GM19452 (cell line): ENCODE results near the gene FILIP1.

ENCODE experiments used
- ATAC-seq: cut with Tn5 transposase; IDR thresholded peaks from one replicate; pipeline ENCODE4 v1.9.1; 2021; ENCODE audit not compliant: unreplicated experiment

FILIP1 gene

DNA sequence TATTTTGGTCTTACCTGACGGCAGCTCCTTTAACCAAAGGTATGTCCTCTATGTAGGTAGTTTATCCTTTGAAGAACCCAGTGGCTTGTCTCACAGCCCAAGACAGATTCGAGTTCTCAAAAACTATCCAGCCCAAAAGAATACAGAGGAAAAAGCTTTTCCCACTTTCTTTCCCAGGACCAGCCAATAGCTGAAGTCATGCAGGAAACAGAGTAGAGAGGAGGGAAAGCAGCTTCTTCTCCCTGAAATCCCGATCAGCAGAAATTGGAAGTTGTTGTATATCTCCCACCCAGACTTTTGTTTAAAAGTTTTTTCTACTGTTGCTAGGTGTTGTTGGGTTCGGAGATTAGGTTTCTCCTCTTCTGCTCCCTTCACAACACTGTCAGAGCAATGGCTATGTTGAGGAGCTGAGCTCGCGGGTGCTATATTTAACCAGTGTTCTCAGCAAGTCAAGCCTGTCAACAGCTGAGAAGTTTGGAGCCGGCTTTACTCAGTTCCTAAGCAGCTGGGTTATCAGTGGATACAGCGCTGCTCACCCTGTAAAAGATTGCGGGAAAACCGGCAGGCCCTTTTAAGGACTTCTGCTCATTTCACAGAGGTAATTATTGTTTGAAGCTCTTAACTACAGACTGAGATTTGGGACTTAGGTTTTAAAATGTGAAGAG lies at the start of gene FILIP1:
FILIP1 (minus strand) TSS at position 401 of the 665 bp plus-strand sequence. CDS start 78,828 bp downstream, outside the sequence.
- ATAC-seq: no peak

GRCh38 chr6:75543311-75543710 lies 49.7 kb upstream of the FILIP1 start:
- ATAC-seq: no peak

- no peak for ATAC-seq
Observed at GRCh38 chr6:75539136-75539535, 45.5 kb upstream of the FILIP1 start.

DNA sequence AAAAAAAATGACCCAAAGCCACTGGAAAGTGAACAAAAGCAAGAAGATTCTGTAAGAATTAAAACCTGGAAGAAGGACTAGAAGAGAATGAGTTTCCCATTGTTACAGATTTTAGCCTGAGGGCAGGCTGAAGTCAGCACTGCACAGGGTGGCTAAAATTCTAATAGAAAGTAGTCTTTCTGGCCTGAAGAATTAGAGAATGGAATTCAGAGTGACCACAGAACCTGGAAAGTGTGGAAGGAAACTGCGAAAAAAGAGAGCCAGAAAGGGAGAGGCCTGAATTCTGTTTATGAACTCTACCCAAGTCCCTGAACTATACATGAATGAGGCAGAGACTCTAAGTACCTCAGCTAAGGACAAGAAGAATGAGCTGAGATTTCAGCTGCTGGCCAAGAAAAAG lies 38.9 kb upstream of the FILIP1 start:
- no peak for ATAC-seq

DNA sequence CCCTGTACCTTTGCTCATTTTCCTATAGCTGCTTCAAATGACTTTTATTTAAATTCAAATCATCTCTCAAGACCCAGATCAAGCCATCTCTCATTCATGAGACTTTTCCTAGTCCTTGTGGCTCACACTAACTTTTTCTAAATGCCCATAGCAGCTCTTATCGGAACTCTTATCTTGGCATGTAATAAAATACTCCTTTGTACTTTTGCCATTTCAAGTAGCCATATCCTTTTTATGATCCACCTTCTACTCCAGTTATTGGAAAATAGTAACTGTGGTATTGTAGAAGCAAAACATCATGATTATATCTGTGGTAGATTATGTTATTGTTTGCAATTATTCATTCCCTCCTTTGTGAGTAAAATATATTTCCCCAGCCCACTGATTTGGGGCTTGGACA lies 37.6 kb upstream of the FILIP1 start:
- ATAC-seq: no peak

- ATAC-seq: no peak
Observed at GRCh38 chr6:75530696-75531095, 37.1 kb upstream of the FILIP1 start.

DNA sequence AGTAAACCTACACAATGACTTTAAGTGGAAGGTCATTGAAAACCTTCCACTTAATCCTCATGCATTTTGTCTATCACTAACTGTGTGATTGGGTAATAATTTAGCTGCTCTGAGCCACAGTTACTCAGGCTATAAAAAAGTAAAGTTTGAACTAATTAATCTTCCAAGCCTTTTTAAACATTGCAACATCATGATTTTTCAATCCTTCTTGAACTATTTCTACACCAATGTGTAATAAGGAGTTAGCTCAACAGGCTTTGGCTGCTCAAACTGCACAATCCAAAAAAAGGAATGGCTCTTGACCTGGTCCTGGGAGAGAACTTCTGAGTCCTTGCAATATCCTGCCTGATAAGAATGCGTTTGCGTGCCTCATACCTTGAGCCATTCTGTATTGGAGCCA lies 34.8 kb upstream of the FILIP1 start:
- no peak for ATAC-seq

- peak; percentile 80 for ATAC-seq
Observed at GRCh38 chr6:75526502-75527127, 33.0 kb upstream of the FILIP1 start.

- ATAC-seq: no peak
Observed at GRCh38 chr6:75525682-75526081, 32.1 kb upstream of the FILIP1 start.

- ATAC-seq: no peak
Observed at GRCh38 chr6:75524322-75524972, 30.8 kb upstream of the FILIP1 start.

GRCh38 chr6:75516757-75517156 lies 23.2 kb upstream of the FILIP1 start:
- no peak for ATAC-seq

- no peak for ATAC-seq
Observed at GRCh38 chr6:75512591-75512990, 19.0 kb upstream of the FILIP1 start.

GRCh38 chr6:75505424-75505823 lies 11.8 kb upstream of the FILIP1 start:
- no peak for ATAC-seq

DNA sequence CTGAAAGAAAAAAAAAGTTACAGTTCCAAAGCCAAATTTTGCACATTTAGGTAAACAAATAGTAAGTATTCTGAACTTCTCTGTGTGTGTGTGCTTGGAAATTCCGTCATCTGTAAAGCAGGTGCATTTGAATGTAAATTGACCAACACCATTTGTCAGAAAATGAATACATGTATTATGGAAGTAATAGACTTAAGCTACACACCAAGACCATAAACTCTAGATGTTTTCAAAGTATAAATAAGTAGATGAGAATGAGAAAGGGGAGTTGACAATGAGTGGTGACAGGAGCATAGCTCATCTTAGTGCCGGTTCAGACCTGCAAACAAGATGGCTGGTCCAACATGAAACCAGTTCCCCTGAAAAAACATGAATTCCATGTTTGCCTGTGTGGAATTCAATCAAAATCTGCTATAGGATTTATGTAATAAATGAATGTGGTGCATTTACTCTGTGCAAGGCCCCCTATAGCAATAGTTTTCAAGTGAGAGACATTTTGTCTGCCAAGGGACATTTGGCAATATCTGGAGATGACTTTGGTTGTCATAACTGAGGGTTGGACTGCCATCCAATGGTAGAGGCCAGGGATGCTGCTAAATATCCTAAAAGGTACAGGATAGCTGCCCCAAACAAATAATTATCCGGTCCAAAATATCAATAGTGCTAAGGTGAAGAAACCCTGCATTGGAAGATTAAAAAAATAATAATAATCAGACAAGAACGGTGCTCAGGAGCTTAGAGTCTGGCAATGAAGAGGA lies 11.0 kb upstream of the FILIP1 start:
- no peak for ATAC-seq

DNA sequence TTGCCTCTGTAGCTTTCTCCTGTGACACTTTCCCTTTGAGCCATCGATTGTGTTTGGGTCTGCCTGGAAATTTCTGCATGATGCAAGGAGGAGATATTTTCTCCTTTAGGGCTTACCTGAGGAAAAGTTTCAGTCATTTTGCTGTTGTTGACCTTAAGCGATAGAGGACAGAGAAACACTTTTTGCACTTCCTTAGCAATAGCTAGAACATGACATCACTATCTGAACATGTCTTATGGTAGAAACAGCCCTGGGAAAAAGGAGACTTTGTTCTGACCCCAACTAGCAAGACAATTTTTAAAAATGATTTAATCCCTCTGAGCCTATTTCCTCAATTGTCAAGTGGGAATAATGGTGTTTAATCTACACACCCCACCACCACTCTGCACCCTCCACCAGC lies 9.7 kb upstream of the FILIP1 start:
- no peak for ATAC-seq

GRCh38 chr6:75502884-75503283 lies 9.3 kb upstream of the FILIP1 start:
- no peak for ATAC-seq

- ATAC-seq: no peak
Observed at GRCh38 chr6:75501756-75502155, 8.2 kb upstream of the FILIP1 start.

- ATAC-seq: no peak
Observed at GRCh38 chr6:75499640-75500039, 6.0 kb upstream of the FILIP1 start.

DNA sequence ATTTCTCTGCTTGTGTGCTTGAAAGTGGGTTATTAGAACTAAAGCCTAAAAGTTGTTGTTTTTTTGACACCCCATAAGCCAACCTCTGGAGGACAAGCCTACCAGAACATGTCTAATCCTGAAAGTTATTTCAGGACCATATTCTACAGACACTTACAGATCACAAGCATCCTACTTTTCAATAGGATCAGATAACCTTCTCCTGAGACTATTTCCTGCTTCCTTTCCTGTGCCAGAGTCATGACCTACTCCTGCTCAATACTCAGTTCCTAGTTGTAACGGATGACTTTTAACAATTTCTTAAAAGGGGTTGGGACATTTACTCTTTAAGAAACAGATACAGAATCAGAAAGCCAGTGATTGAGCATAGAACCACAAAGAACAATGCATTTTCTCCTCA lies 5.3 kb upstream of the FILIP1 start:
- no peak for ATAC-seq

DNA sequence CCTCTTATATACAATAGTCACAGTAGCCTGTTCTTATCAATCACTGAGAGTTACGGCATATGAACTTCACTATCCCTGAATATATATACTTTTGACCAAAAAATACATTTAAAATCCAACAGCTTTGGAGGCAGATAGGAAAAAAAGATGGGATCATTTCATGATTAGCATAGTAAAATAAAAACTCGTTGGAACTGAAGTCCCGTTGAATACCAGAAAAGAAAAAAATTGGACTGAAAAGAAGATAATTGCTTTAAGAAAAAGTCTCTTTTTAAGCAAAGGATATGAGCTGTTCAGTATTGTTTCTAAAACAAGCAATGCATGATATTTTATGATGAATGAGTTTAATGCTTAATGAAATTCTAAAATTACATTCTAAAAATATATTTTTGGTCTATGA lies 4.4 kb upstream of the FILIP1 start:
- no peak for ATAC-seq

- no peak for ATAC-seq
Observed at GRCh38 chr6:75495011-75495410, 1.4 kb upstream of the FILIP1 start.

DNA sequence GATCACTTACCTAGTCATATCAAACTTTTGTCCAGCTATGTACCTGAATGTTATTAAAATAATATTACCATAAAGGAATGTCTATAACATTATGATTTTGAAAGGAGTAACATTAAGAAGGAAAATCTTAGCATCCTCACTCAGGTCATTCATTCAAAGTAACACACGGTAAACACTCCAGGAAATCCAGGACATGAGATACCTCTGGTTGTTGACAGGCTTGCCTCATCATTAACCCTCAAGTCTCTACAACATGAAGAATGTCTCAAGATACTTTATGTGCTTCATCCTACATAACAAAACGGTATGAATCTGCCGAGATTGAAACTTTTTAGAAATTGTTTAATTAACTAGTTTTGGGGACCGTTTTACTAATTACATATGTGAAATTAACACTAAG lies 690 bp upstream of the FILIP1 start:
- ATAC-seq: no peak
